Thoracic aorta endothelial cell (primary cell): ENCODE data around the gene CHRNA1. TPM values are rescaled to one million over a fixed set of nuclear protein-coding genes. Genes with fewer than 3 reads are reported as not detected.

ENCODE experiments used
- total RNA-seq: library from RNA; depleted of rRNA; stranded (reverse); fragments of >200 nt; gene quantifications from 2 replicates; pipeline ENCODE4 v1.2.3, GENCODE V29; 2012

Gene CHRNA1
- 0.07 and 1.2 TPM in 2 replicates for total RNA-seq

GRCh38 chr2:174764280-174765255 lies at the start of gene CHRNA1:
CHRNA1 (minus strand) TSS chr2:174764472; CDS start chr2:174764394, 78 bp downstream.

Other genes starting within 250 kb of the CHRNA1 start
- gene WIPF1, start 166.7 kb downstream of the CHRNA1 start, total RNA-seq = 20.2 and 21.1 TPM in 2 replicates
- 22.7 and 27.3 TPM in 2 replicates for gene CHN1, start 240.9 kb upstream of the CHRNA1 start, total RNA-seq